ENCODE data around the gene RCBTB1.

The RCBTB1 gene

GRCh38 chr13:49587311-49587847 lies 2.0 kb upstream of the RCBTB1 start:
- H3K9me3 ChIP-seq (ENCODE audit: insufficient read depth, low read length): no peaks in the 10 kb centered on the region
- H3K79me2 ChIP-seq (ENCODE audit: low read length): 0 out of 2 replicates have a peak, but pooled peaks cover 7% of the 10 kb centered on the region
- H4K20me1 ChIP-seq (ENCODE audit: insufficient read depth, low read length): no peaks in the 10 kb centered on the region
- H2AFZ ChIP-seq (ENCODE audit: low read depth, low read length): no peak overlapping the region
- no peaks in the 10 kb centered on the region for H3K27me3 ChIP-seq (ENCODE audit: low read depth, low read length)
- H3K9ac ChIP-seq (ENCODE audit: low read length): no peak overlapping the region
- peaks cover 11% of the 10 kb centered on the region for H3K4me1 ChIP-seq (ENCODE audit: low read length)
- TF ChIP-seq CTCF (IDR thresholded peaks at IDR 0.05; ENCODE audit: low read depth, low read length): no peak
- TF ChIP-seq EZH2phosphoT487 (IDR thresholded peaks at IDR 0.05; ENCODE audit: low read depth): no peak
- no peak overlapping the region for H3K4me2 ChIP-seq (ENCODE audit: low read length)
- H3K4me3 ChIP-seq (ENCODE audit: low read length): no peak overlapping the region
- H3K36me3 ChIP-seq (replicated peaks; ENCODE audit: low read depth, low read length): no peaks in the 10 kb centered on the region
- H3K27ac ChIP-seq (ENCODE audit: low read length): no peak overlapping the region

GRCh38 chr13:49586717-49587116 lies 1.4 kb upstream of the RCBTB1 start:
- peaks cover 11% of the 10 kb centered on the region for H3K4me1 ChIP-seq (ENCODE audit: low read length)
- H3K79me2 ChIP-seq (ENCODE audit: low read length): 0 out of 2 replicates have a peak, but pooled peaks cover 7% of the 10 kb centered on the region
- no peak overlapping the region for H3K27ac ChIP-seq (ENCODE audit: low read length)
- no peaks in the 10 kb centered on the region for H3K9me3 ChIP-seq (ENCODE audit: insufficient read depth, low read length)
- no peaks in the 10 kb centered on the region for H4K20me1 ChIP-seq (ENCODE audit: insufficient read depth, low read length)
- no peak overlapping the region for H3K4me2 ChIP-seq (ENCODE audit: low read length)
- H3K27me3 ChIP-seq (ENCODE audit: low read depth, low read length): no peaks in the 10 kb centered on the region
- no peak overlapping the region for H3K9ac ChIP-seq (ENCODE audit: low read length)
- H3K36me3 ChIP-seq (replicated peaks; ENCODE audit: low read depth, low read length): no peaks in the 10 kb centered on the region
- no peak overlapping the region for H2AFZ ChIP-seq (ENCODE audit: low read depth, low read length)
- no peak for TF ChIP-seq CTCF (IDR thresholded peaks at IDR 0.05; ENCODE audit: low read depth, low read length)
- TF ChIP-seq EZH2phosphoT487 (IDR thresholded peaks at IDR 0.05; ENCODE audit: low read depth): no peak
- H3K4me3 ChIP-seq (ENCODE audit: low read length): no peak overlapping the region

GRCh38 chr13:49584771-49585182 lies 581 bp downstream of the RCBTB1 start:
- no peaks in the 10 kb centered on the region for H3K9me3 ChIP-seq (ENCODE audit: insufficient read depth, low read length)
- peak overlapping the region; percentile 99 for H2AFZ ChIP-seq (ENCODE audit: low read depth, low read length)
- 0 out of 2 replicates have a peak, but pooled peaks cover 7% of the 10 kb centered on the region for H3K79me2 ChIP-seq (ENCODE audit: low read length)
- H3K4me3 ChIP-seq (ENCODE audit: low read length): peak overlapping the region; percentile 93
- H3K9ac ChIP-seq (ENCODE audit: low read length): peak overlapping the region; percentile 89
- no peaks in the 10 kb centered on the region for H3K27me3 ChIP-seq (ENCODE audit: low read depth, low read length)
- H3K36me3 ChIP-seq (replicated peaks; ENCODE audit: low read depth, low read length): peaks cover 2% of the 10 kb centered on the region
- H4K20me1 ChIP-seq (ENCODE audit: insufficient read depth, low read length): no peaks in the 10 kb centered on the region
- H3K27ac ChIP-seq (ENCODE audit: low read length): no peak overlapping the region
- TF ChIP-seq CTCF (IDR thresholded peaks at IDR 0.05; ENCODE audit: low read depth, low read length): no peak
- TF ChIP-seq EZH2phosphoT487 (IDR thresholded peaks at IDR 0.05; ENCODE audit: low read depth): no peak
- peak overlapping the region; percentile 96 for H3K4me2 ChIP-seq (ENCODE audit: low read length)
- peaks cover 15% of the 10 kb centered on the region for H3K4me1 ChIP-seq (ENCODE audit: low read length)

- no peaks in the 10 kb centered on the region for H3K27me3 ChIP-seq (ENCODE audit: low read depth, low read length)
- no peak overlapping the region for H3K4me2 ChIP-seq (ENCODE audit: low read length)
- peaks cover 12% of the 10 kb centered on the region for H3K4me1 ChIP-seq (ENCODE audit: low read length)
- no peak overlapping the region for H2AFZ ChIP-seq (ENCODE audit: low read depth, low read length)
- 0 out of 2 replicates have a peak, but pooled peaks cover 7% of the 10 kb centered on the region for H3K79me2 ChIP-seq (ENCODE audit: low read length)
- no peaks in the 10 kb centered on the region for H3K9me3 ChIP-seq (ENCODE audit: insufficient read depth, low read length)
- H3K36me3 ChIP-seq (replicated peaks; ENCODE audit: low read depth, low read length): peaks cover 7% of the 10 kb centered on the region
- H3K9ac ChIP-seq (ENCODE audit: low read length): no peak overlapping the region
- H3K27ac ChIP-seq (ENCODE audit: low read length): no peak overlapping the region
- TF ChIP-seq CTCF (IDR thresholded peaks at IDR 0.05; ENCODE audit: low read depth, low read length): no peak
- no peak for TF ChIP-seq EZH2phosphoT487 (IDR thresholded peaks at IDR 0.05; ENCODE audit: low read depth)
- no peaks in the 10 kb centered on the region for H4K20me1 ChIP-seq (ENCODE audit: insufficient read depth, low read length)
- H3K4me3 ChIP-seq (ENCODE audit: low read length): no peak overlapping the region
These were observed 4.2 kb downstream of the RCBTB1 start for GRCh38 chr13:49580980-49581680.

Measured in OCI-LY3 (cell line).